GM12878 (cell line): ENCODE measurements around the gene AIF1L. TPM values are rescaled to one million over a fixed set of nuclear protein-coding genes. Genes with fewer than 3 reads are reported as not detected.

ENCODE experiments used
- ATAC-seq: fragments of 200-7000 bp; cut with Tn5 transposase; 3 replicates; pipeline ENCODE4 v1.9.1; 2020; ENCODE audit warnings: mild to moderate bottlenecking, moderate library complexity
- BruUV-seq: library from RNA; stranded (reverse); fragments of 400-500 nt; replicated peaks from 2 replicates; lab custom pipeline; 2021; lab: Mats Ljungman, UMichigan
- CTCF ChIA-PET: fragments of 300-600 bp; sonication (Branson Sonifier 250); formaldehyde crosslinking; extraction: SDS; loops from one replicate; lab custom pipeline; 2021; ENCODE audit warnings: inconsistent platforms; lab: Yijun Ruan, JAX
- POLR2A ChIA-PET: fragments of 350-600 bp; formaldehyde crosslinking; extraction: SDS; loops from one replicate; lab custom pipeline; 2021; ENCODE audit warnings: inconsistent platforms; lab: Charles Lee
- RAD21 ChIA-PET: fragments of 300-600 bp; sonication (Branson Sonifier 250); formaldehyde crosslinking; loops from one replicate; lab custom pipeline; 2023; ENCODE audit warnings: antibody characterized with exemption; ENCODE audit not compliant: unreplicated experiment; lab: Charles Lee
- SMC1A ChIA-PET: fragments of 300-600 bp; sonication (Branson Sonifier 250); formaldehyde crosslinking; loops from one replicate; lab custom pipeline; 2023; ENCODE audit not compliant: unreplicated experiment, uncharacterized antibody; lab: Charles Lee
- DNase-seq: peaks from one replicate; pipeline ENCODE4 v3.0.0-alpha.2; 2011; ENCODE audit warnings: low read depth, low spot score
- FAIRE-seq: peaks from 3 replicates; lab custom pipeline; 2011; peaks lifted over from hg19 to GRCh38; lab: Jason Lieb, UNC
- H2AFZ ChIP-seq: 2 replicates; pipeline ENCODE4 v1.6.0; 2011; ENCODE audit warnings: low read depth, low read length, control low read depth; ENCODE audit not compliant: control insufficient read depth
- H3K27ac ChIP-seq: 2 replicates; pipeline ENCODE4 v1.5.1; 2011; ENCODE audit warnings: control low read depth; ENCODE audit not compliant: control insufficient read depth, insufficient read depth
- H3K27me3 ChIP-seq, 2 experiments: replicated peaks in 1 of 2; 2 replicates each; pipeline versions ENCODE4 v1.6.0 to v1.6.1; 2011; ENCODE audit warnings: low read length in 1 of 2; ENCODE audit not compliant: control insufficient read depth in 2 of 2, insufficient read depth in 2 of 2
- H3K36me3 ChIP-seq, 2 experiments: 2 replicates each; pipeline ENCODE4 v1.5.1; 2011; ENCODE audit warnings: low read length in 1 of 2; ENCODE audit not compliant: control insufficient read depth in 2 of 2, insufficient read depth in 2 of 2
- H3K4me1 ChIP-seq: 2 replicates; pipeline ENCODE4 v1.6.1; 2011; ENCODE audit warnings: mild to moderate bottlenecking, low read length, moderate library complexity, mixed read lengths; ENCODE audit not compliant: control insufficient read depth, insufficient read depth
- H3K4me2 ChIP-seq: 2 replicates; pipeline ENCODE4 v1.6.0; 2011; ENCODE audit warnings: control low read depth; ENCODE audit not compliant: control insufficient read depth, insufficient read depth
- H3K4me3 ChIP-seq: fragments of 200-600 bp; sonication (generic); 2 replicates; pipeline ENCODE4 v1.5.1; 2016
- H3K79me2 ChIP-seq: 2 replicates; pipeline ENCODE4 v1.6.0; 2011; ENCODE audit warnings: low read length; ENCODE audit not compliant: control insufficient read depth, insufficient read depth
- H3K9ac ChIP-seq: 2 replicates; pipeline ENCODE4 v1.8.0; 2011; ENCODE audit warnings: low read length, control low read depth, mixed read lengths; ENCODE audit not compliant: control insufficient read depth, insufficient read depth
- H3K9me3 ChIP-seq: replicated peaks from 3 replicates; pipeline ENCODE4 v1.5.1; 2011; ENCODE audit warnings: mild to moderate bottlenecking, low read length; ENCODE audit not compliant: control insufficient read depth, insufficient read depth
- H4K20me1 ChIP-seq: 2 replicates; pipeline ENCODE4 v1.6.0; 2011; ENCODE audit not compliant: control insufficient read depth, insufficient read depth
- CEBPB ChIP-seq, 2 experiments: fragments of 150-350 bp in 1 of 2; IDR thresholded peaks; 2 replicates each; pipeline ENCODE4 v1.6.1; 2012 to 2014; ENCODE audit warnings: low read depth in 2 of 2, low read length in 2 of 2, borderline replicate concordance in 1 of 2, inconsistent platforms in 1 of 2
- EP300 ChIP-seq, 2 experiments: fragments of 150-350 bp in 1 of 2; IDR thresholded peaks; 2 replicates each; pipeline ENCODE4 v1.6.1; 2011 to 2012; ENCODE audit warnings: low read depth in 2 of 2, low read length in 2 of 2, borderline replicate concordance in 1 of 2, improper control_type of control experiment in 1 of 2, inconsistent platforms in 1 of 2; ENCODE audit not compliant: control insufficient read depth in 1 of 2
- EZH2 ChIP-seq: IDR thresholded peaks from 2 replicates; pipeline ENCODE4 v1.6.1; 2012; ENCODE audit warnings: low read depth, mild to moderate bottlenecking, control low read depth, inconsistent platforms, low read length, borderline replicate concordance; ENCODE audit not compliant: control insufficient read depth
- JUND ChIP-seq: IDR thresholded peaks from 2 replicates; pipeline ENCODE4 v1.6.1; 2012; ENCODE audit warnings: low read depth, mild to moderate bottlenecking, low read length, improper control_type of control experiment, moderate library complexity
- POU2F2 ChIP-seq: IDR thresholded peaks from 3 replicates; pipeline ENCODE4 v1.6.1; 2011; ENCODE audit warnings: low read depth, mild to moderate bottlenecking, low read length, borderline replicate concordance
- WGBS: methylation state at CpG from one replicate; pipeline ENCODE4 v1.1.6; 2016; ENCODE audit warnings: low lambda C conversion rate; ENCODE audit not compliant: insufficient replicate concordance, insufficient coverage; ENCODE audit errors: missing lambda C conversion rate; 5-methylcytosine and 5-hydroxymethylcytosine counted together
- in situ Hi-C: fragments of 300-500 bp; cut with MboI; formaldehyde crosslinking; loops from 9 replicates; pipeline ENCODE4 v1.14.3; 2018; ENCODE audit warnings: mixed read lengths
- intact Hi-C: fragments of 100-400 bp; cut with micrococcal nuclease; formaldehyde crosslinking; loops from one replicate; pipeline ENCODE4 v1.14.2; 2022; ENCODE audit not compliant: unreplicated experiment
- polyA plus RNA-seq, 11 experiments: library from polyadenylated mRNA; depleted of rRNA in 4 of 11; unstranded in 6 of 11; stranded (reverse) in 5 of 11; fragments of >200 nt; fragmentation: Nextera tagmentation in 4 of 11; fragmentation: Illumina TruSeq in 1 of 11; extraction: Ambion mirVana in 4 of 11; extraction: Trizol in 1 of 11; gene quantifications; 1 replicate in 1 of 11; 2 replicates in 10 of 11; pipeline versions ENCODE4 v1.2.1 to v1.2.3, GENCODE V29; 2011 to 2016; ENCODE audit warnings: inconsistent platforms in 2 of 11, missing spikeins in 2 of 11, low read depth in 1 of 11
- total RNA-seq, 4 experiments: library from RNA; depleted of rRNA in 3 of 4; stranded (reverse); fragments of >200 nt in 3 of 4; fragmentation: Illumina TruSeq in 1 of 4; extraction: Trizol in 1 of 4; gene quantifications; 2 replicates each; pipeline versions ENCODE4 v1.2.1 to v1.2.3, GENCODE V29; 2013 to 2021
- TF ChIP-seq, protein P1 (sequence below): fragments of 450-650 bp; IDR thresholded peaks from 2 replicates; pipeline ENCODE4 v1.6.1; 2018; ENCODE audit warnings: borderline replicate concordance, mild to moderate bottlenecking; ENCODE audit not compliant: partially characterized antibody
- TF ChIP-seq, protein P2 (sequence below): IDR thresholded peaks from 2 replicates; pipeline ENCODE4 v1.6.1; 2012; ENCODE audit warnings: low read depth, low read length, improper control_type of control experiment
- TF ChIP-seq, protein P3 (sequence below): IDR thresholded peaks from 2 replicates; pipeline ENCODE4 v1.6.1; 2012; ENCODE audit warnings: improper control_type of control experiment, low read depth, low read length; ENCODE audit not compliant: insufficient replicate concordance

Gene AIF1L
- total and polyA plus RNA-seq, 10 of the 15 experiments (the other 5 are each of a cell fraction or from before 2014, with no cell fraction given) = 0.07 to 0.15 (median 0.08) TPM; not detected in 7

DNA sequence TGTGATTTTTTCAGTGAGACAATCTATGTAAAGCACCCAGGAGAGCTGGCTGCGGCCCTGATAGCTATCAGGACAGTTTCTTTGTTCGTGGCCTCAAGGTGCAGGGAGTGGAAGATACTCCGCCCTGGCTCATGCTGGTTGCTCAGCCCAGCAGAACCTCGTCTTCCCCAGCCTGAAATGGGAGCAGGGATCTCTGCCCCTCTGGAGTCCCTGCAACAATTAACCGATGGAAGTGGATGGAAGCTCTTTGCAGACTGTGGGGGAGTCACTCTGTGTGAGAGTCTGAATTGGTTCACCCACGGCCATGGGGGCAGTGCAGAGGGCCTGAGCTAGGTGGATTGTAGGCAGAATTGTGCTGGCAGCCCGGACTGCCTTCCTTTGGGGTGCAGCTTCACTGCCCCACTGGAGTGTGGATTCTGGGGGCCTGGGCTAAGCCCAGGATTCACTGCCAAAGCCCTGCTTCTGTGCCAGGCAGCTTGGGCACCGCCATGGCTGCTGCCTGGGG lies 2.8 kb downstream of the AIF1L start:
- Histone ChIP-seq H3K4me1 (no peaks in the 10 kb centered on the region; the same call in 1 of the 2 replicates), H3K36me3 (no peaks in the 10 kb centered on the region), H3K4me2 (no peak overlapping the region), H3K27ac (no peak overlapping the region), H3K4me3 (no peak overlapping the region), H4K20me1 (no peaks in the 10 kb centered on the region), H3K27me3 (peaks cover 8 to 13% of the 10 kb centered on the region in 2 experiments; a peak in 3 of 4 replicates), H2AFZ (no peak overlapping the region), H3K79me2 (no peaks in the 10 kb centered on the region), H3K9me3 (no peaks in the 10 kb centered on the region), H3K9ac (no peak overlapping the region)
- no peak for FAIRE-seq
- SMC1A ChIA-PET = no interaction called here
- RAD21 ChIA-PET = no interaction called here
- in situ Hi-C loops = no loop called here
- intact Hi-C loops = no loop called here
- no TSS peak for BruUV-seq
- peak; percentile 11 for ATAC-seq
- POLR2A ChIA-PET = no interaction called here
- CTCF ChIA-PET = no interaction called here
- 52% methylated on average over 8 of the region's 8 CpGs for WGBS
- no peak for DNase-seq
- TF ChIP-seq JUND (no peak), CEBPB (IDR thresholded peaks at IDR 0.05; ENCODE audit: borderline replicate concordance in 1 of 2, low read depth in 2 of 2, low read length in 2 of 2) (no peak), EP300 (IDR thresholded peaks at IDR 0.05; ENCODE audit: borderline replicate concordance in 1 of 2, control insufficient read depth in 1 of 2, low read depth in 2 of 2, low read length in 2 of 2) (no peak), EZH2 (no peak), POU2F2 (no peak)
- TF ChIP-seq, protein P1, sequence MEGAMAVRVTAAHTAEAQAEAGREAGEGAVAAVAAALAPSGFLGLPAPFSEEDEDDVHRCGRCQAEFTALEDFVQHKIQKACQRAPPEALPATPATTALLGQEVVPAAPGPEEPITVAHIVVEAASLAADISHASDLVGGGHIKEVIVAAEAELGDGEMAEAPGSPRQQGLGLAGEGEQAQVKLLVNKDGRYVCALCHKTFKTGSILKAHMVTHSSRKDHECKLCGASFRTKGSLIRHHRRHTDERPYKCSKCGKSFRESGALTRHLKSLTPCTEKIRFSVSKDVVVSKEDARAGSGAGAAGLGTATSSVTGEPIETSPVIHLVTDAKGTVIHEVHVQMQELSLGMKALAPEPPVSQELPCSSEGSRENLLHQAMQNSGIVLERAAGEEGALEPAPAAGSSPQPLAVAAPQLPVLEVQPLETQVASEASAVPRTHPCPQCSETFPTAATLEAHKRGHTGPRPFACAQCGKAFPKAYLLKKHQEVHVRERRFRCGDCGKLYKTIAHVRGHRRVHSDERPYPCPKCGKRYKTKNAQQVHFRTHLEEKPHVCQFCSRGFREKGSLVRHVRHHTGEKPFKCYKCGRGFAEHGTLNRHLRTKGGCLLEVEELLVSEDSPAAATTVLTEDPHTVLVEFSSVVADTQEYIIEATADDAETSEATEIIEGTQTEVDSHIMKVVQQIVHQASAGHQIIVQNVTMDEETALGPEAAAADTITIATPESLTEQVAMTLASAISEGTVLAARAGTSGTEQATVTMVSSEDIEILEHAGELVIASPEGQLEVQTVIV = no peak
- TF ChIP-seq, protein P2, sequence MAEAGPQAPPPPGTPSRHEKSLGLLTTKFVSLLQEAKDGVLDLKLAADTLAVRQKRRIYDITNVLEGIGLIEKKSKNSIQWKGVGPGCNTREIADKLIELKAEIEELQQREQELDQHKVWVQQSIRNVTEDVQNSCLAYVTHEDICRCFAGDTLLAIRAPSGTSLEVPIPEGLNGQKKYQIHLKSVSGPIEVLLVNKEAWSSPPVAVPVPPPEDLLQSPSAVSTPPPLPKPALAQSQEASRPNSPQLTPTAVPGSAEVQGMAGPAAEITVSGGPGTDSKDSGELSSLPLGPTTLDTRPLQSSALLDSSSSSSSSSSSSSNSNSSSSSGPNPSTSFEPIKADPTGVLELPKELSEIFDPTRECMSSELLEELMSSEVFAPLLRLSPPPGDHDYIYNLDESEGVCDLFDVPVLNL = no peak
- TF ChIP-seq, protein P3, sequence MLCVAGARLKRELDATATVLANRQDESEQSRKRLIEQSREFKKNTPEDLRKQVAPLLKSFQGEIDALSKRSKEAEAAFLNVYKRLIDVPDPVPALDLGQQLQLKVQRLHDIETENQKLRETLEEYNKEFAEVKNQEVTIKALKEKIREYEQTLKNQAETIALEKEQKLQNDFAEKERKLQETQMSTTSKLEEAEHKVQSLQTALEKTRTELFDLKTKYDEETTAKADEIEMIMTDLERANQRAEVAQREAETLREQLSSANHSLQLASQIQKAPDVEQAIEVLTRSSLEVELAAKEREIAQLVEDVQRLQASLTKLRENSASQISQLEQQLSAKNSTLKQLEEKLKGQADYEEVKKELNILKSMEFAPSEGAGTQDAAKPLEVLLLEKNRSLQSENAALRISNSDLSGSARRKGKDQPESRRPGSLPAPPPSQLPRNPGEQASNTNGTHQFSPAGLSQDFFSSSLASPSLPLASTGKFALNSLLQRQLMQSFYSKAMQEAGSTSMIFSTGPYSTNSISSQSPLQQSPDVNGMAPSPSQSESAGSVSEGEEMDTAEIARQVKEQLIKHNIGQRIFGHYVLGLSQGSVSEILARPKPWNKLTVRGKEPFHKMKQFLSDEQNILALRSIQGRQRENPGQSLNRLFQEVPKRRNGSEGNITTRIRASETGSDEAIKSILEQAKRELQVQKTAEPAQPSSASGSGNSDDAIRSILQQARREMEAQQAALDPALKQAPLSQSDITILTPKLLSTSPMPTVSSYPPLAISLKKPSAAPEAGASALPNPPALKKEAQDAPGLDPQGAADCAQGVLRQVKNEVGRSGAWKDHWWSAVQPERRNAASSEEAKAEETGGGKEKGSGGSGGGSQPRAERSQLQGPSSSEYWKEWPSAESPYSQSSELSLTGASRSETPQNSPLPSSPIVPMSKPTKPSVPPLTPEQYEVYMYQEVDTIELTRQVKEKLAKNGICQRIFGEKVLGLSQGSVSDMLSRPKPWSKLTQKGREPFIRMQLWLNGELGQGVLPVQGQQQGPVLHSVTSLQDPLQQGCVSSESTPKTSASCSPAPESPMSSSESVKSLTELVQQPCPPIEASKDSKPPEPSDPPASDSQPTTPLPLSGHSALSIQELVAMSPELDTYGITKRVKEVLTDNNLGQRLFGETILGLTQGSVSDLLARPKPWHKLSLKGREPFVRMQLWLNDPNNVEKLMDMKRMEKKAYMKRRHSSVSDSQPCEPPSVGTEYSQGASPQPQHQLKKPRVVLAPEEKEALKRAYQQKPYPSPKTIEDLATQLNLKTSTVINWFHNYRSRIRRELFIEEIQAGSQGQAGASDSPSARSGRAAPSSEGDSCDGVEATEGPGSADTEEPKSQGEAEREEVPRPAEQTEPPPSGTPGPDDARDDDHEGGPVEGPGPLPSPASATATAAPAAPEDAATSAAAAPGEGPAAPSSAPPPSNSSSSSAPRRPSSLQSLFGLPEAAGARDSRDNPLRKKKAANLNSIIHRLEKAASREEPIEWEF = no peak
